CD4-positive, alpha-beta T cell treated with Interleukin-1 beta for 1 hour (primary cell): ENCODE results near the gene NIM1K.
"Not testable (repeated sequence)": the region's sequence is repeated elsewhere in the genome, so short reads cannot be mapped to it uniquely, and the experiment has no call there.

ENCODE experiments used
- DNase-seq, 2 donors: peaks; one replicate each; pipeline ENCODE4 v3.0.0-alpha.2; 2020 to 2022

Gene NIM1K

GRCh38 chr5:43286623-43287022 is 94.6 kb downstream of the NIM1K start:
- DNase-seq, result no peak

DNA sequence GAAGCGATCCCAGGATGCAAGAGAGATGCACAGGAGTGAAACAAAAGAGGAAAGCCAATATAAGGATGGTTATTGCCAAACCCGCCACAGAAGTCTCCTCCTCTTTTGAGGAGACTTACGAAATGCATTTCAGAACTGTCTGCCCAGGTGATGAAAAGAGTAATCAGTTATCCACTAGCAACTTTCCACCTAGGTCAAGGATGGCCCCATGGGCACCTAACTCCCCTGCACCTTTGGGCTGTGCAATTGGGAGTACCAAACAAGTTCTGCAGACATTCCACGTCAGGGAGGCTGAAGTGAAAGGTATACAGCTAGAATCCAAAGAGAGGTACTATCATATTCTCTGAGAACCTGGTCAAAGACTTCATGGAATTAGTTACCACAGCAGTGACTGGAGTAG is 95.5 kb downstream of the NIM1K start:
- no peak for DNase-seq

DNA sequence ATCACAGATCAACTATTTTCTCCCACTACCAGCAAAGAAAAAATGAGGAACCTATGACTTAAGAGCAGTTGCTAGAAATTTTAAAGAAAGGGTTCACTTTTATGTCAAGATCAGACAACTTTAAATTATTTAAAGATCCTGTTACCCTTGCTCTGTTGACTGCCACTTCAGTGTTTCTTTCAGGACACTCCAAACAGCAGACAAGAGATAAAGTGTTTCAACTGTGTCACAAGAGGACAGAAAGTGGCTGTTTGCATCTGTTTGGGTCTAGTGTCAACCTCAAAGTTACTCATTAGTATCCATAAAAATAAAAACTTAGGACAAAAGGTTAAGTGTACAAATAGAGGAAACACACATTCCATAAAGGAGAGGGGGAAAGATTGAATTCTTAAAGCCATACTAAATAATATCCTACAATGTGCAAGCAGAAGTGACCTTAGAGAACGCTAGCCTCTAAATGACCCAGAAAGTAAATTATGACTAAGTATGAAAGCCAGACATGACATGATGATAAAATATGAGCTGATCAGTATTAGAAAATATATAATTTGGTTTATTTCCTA is 96.3 kb downstream of the NIM1K start:
- DNase-seq, result no peak

GRCh38 chr5:43290726-43291125 is 98.7 kb downstream of the NIM1K start:
- no peak for DNase-seq

DNA sequence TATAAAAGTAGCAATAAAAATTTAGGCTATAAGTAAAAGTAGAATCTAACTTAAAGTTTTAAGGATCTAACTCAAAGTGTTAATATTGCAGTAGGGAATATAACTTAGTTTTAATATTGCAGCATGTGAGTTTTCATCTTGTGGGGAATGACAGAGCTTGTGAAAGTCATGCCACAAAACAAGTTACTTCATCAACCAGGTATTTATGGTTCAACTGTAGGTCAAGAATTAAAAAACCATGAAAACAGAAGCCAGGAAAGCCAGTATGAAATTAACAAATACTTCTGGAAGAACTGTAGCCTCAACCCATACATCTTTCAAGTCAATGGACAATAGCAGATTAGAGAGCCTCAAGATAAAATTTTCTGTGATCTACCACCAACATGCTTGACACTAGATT is 102.2 kb downstream of the NIM1K start:
- DNase-seq, result no peak

- no peak for DNase-seq
Measured at GRCh38 chr5:43295202-43295601, 103.2 kb downstream of the NIM1K start.

GRCh38 chr5:43296835-43297234 is 104.8 kb downstream of the NIM1K start:
- DNase-seq, result no peak

GRCh38 chr5:43298443-43298842 is 106.4 kb downstream of the NIM1K start:
- no peak for DNase-seq

DNA sequence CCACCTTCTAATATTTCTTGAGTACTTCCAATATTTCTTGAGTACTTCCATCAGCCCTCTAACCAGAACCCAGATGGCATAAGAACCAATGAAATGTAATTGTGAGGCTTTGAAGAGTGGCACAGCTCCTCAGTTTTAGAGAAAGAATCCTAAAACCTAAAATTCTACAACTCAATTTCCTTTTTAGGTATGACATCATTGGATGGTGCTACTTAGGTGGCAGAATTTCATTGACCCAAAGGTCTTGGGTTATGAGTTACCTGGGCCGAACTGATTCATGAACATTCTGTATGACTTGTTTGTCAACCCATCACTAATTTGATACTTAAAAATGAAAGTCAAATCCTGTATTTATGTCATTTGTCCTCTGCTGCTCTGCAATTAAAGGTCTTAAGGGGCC is 108.1 kb downstream of the NIM1K start:
- DNase-seq, result no peak

DNA sequence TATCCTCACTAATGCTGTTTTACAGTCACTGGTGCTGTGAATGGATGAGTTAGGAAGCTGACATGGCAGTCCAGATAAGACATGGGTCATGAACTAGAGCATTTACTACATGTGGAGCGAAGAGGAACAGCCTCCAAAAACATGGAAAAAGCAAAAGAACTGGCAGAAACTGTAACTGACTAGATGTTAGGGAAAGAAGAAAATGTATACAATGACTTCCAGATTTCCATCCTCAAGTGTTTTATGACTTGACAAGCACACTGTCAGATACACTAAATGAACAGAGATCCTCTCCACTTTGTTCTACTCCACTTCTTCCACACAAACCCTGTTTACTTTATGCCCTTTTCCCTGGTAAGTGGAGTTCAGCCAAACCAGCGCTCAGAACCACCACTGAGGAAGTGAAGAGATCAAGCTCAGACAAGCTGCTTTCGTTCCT is 109.6 kb downstream of the NIM1K start:
- no peak for DNase-seq

DNA sequence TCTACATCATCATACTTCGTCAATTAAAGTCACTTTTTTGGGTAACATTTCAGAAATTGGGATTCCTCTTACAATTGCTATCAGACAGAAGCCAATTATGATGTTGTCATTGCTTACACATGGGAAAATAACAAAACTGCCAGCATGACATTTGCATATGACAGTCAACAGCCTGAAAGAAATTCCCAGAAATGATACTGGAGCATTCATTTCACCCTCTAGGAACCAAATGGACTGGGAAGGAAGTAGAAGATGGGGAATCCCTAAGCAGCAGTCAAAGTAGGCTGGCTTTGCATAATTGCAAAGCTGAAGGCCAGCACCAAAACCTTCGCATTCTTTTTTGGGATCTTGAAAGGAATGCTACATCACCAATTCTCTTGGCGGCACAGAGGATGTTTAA is 110.5 kb downstream of the NIM1K start:
- DNase-seq, result no peak

DNA sequence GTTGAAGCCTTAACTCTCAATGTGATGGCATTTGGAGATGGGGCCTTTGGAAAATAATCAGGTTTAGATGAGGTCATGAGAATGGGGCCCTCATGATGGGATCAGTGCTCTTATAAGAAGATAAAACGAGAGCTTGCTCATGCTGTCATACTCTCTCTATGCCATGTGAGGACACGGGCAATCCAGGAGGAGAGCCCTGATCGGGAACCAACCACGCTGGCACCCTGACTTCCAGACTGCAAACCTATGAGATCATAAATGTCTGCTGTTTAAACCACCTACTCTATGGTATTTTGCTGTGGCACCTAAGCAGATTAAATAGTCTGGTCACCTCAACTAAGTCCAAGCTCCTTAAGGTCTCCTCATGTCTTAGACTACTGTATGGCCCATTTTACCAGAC is 111.2 kb downstream of the NIM1K start:
- no peak for DNase-seq

- peak in 1 of 2 donors; percentile 18 for DNase-seq
Measured at GRCh38 chr5:43304525-43304924, 112.5 kb downstream of the NIM1K start.

DNA sequence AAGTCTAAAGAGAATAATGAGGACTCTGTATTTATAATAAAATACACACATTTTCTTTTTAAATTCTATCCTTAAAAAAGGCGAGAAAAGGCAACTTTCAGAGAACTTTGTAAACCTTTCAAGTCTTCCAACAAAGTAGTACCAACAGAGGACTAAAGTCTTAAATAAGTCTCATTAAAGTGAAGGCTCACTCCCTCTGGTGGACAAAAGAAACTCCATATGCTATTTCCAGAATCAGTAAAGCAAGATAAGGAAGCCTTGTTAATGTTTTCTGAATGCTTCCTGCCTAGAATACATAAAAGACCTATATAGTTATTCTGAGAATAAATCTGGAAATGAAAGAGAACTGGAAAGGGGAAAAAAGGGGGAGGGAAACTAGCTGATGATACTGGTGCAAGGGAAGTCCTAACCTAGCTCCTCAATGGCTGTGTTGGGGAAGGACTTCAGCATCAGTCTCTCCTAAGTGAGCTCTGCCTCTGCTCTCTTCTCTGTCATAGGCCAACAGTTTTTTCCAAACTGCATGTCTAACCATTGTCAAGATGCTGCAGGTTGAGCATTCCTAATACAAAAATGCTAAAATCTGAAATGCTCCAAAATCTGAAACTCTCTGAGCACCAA is 114.0 kb downstream of the NIM1K start:
- peak in 1 of 2 donors; percentile 60 for DNase-seq

- DNase-seq, result not testable (repeated sequence)
Measured at GRCh38 chr5:43306954-43307353, 114.9 kb downstream of the NIM1K start.

DNA sequence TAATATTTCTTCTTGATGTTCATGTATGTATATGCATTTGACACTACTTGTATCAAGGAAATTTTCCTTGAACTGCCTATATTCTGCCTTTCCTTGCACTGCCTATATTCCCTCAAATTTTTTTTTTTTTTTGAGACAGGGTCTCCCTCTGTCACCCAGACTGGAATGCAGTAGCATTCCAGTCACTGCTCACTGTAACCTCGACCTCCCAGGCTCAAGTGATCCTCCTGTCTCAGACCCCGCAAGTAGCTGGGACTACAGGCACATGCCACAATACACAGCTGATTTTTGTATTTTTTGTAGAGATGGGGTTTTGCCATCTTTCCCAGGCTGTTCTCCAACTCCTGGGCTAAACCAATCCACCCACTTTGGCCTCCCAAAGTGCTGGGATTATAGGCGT is 117.1 kb downstream of the NIM1K start:
- DNase-seq, result no peak

GRCh38 chr5:43309637-43310036 is 117.6 kb downstream of the NIM1K start:
- DNase-seq, result no peak

- DNase-seq, result no peak
Measured at GRCh38 chr5:43312076-43312661, 120.1 kb downstream of the NIM1K start.

DNA sequence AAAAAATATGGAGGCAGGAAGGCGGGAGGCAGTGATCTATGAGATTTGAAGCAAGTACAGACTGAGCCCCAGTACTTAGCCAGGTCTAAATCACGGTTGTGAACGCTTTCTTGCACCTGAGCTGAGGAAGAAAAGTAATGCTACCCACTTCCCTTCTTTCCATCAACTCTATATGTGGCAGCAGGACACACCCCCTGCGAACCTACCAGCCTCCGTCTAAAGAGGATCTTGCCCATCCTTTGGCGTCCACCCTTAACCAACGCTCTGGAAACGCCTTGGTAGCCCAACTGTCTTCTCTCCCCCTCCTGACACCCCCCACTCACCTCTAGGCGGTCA is 120.6 kb downstream of the NIM1K start:
- DNase-seq, result no peak

- DNase-seq, result peak; percentile 100
Measured at GRCh38 chr5:43313035-43313853, 121.2 kb downstream of the NIM1K start, which contains the start of gene HMGCS1. Gene HMGCS1, minus strand, starts transcription at chr5:43313412. Its CDS starts 14,447 bp downstream, at chr5:43298965.

- no peak for DNase-seq
Measured at GRCh38 chr5:43313854-43314457, 121.9 kb downstream of the NIM1K start.

DNA sequence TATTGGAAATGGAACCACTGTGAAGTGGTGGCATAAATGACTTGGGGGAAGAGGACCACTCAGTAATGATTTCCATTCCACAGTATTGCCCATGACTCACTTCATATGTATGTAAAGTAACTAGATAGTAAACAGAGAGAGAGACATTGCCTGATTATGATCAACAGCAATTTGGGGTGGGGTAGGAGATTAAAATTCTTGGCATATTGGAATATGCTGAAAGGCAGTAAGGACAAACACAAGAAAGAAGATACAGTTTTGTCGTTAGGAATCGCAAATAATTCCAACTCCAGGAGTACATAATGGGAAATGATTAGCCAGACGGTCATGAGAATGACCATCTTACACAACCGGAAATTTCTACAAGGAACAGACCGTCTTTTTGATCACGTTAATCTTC is 122.7 kb downstream of the NIM1K start:
- no peak for DNase-seq

DNA sequence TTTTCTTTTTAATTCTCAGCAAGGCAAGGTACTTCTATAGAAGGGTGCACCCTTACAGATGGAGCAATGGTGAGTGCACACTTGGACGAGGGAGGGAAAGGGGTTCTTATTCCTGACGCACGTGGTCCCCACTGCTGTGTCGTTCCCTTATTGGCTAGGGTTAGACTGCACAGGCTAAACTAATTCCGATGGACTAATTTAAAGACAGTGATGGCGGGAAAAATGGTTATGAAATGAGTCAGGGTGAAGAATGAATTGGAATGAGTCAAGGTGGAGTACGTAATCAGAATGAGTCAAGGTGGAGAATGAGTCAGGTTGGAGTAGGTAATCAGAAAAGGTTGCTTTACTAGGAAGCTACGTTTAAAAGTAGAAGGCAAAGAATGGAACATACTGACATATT is 123.2 kb downstream of the NIM1K start:
- no peak for DNase-seq
